GM19035 (cell line): ENCODE data around the gene TMEM127.

ENCODE experiments used
- ATAC-seq: cut with Tn5 transposase; IDR thresholded peaks from one replicate; pipeline ENCODE4 v1.9.1; 2021; ENCODE audit not compliant: unreplicated experiment

TMEM127 gene

DNA sequence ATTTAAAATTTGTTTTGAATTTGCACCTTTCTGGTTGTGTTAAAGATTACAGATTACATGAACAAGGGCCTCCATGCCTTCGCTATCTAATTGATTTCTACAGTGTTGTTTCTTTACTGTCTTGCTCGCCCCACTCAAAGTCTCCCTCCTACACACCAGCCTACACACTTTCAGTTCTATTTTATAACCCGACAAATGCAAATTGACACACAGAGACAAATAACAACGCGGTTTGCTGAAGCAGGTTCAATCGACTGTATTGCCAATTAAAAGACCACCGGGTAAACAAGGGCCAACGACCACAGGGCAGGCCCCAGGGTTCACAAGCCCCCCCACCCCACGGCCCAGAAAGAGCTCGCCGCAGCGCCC is 58.0 kb downstream of the TMEM127 start:
- no peak for ATAC-seq

DNA sequence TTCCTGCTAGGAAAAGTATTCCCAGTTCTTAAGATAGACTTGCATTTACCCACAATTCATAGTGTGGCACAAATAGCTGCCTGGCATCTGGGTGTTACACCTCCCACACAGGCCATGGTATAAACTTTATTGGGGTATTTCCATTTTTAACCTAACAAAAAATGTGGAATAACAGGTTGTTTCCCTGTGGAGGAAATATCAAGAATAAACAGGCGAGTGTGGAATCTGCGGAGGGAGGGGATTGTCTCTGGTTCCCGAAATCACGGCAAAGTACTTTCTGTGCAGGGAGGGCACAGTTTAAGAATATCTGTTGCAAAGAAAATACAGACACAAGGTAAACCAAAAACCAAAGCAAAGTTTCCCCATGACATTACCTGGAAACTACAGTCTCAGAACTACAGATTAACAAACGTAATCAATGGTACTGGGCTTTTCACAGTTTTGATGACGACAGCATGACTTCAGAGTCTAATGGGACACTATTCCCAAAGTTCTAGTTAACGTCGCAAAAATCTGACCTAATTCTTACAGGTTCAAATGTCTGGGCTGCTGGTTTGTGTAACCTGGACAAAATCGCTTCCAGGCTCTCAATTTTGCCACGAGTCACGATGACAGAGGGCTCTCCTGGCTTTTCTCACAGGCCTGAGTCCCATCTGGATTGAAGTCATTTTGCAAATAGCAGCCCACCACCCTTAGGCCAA is 58.6 kb downstream of the TMEM127 start:
- no peak for ATAC-seq

DNA sequence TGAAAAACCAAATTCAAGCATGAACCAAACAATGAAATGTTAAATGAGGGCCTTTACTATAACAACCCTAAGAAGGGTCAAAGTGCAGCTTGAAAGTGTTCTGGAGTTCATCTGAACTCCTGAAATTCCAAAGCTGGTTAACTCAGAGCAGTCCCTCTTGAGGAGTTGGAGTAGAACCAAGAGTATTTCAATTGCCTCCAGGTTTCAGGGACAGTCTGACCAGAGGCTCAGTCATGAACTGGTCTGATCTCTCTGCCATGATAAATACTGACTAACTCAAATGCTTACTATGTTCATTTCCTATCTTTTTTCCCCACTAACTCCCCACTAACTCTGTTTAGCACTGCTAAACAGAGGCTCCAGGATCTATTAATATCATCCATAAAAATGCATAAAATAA is 59.9 kb downstream of the TMEM127 start:
- ATAC-seq, result no peak

DNA sequence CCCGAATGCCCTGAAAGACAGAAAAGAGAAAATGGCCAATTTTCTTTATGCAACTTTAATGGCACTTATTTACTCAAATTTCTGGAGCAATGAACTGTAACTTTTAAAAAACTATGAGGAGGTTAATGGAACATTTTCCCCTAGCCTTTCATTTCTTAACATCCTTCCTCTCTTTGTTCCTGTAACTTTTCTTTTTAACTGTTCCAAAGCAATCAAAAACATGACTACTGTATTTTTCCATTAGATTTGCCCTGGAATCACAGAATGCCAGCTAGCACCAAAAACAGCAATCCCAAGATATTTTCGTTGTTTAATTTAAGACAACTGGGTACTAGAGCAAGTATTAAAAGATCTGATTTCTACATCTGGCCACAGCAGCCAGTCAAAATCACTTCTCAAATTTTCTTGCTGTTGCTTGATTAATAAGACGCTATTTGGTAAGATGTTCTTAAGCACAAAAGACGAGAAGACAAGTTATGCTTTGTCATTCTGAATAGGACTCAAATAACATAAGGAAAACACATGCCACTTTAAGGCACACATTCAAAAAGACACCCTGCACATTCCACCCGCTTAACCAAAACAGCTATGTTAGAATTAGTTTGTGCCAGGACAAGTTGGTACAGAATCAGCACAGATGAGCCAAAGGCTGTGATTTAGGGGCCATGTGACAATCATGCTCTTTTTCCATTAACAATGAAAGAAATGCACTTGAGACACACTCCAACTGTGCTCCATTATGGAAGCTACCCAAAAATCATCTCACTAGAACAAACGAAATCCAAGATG is 60.8 kb downstream of the TMEM127 start:
- ATAC-seq, result no peak

DNA sequence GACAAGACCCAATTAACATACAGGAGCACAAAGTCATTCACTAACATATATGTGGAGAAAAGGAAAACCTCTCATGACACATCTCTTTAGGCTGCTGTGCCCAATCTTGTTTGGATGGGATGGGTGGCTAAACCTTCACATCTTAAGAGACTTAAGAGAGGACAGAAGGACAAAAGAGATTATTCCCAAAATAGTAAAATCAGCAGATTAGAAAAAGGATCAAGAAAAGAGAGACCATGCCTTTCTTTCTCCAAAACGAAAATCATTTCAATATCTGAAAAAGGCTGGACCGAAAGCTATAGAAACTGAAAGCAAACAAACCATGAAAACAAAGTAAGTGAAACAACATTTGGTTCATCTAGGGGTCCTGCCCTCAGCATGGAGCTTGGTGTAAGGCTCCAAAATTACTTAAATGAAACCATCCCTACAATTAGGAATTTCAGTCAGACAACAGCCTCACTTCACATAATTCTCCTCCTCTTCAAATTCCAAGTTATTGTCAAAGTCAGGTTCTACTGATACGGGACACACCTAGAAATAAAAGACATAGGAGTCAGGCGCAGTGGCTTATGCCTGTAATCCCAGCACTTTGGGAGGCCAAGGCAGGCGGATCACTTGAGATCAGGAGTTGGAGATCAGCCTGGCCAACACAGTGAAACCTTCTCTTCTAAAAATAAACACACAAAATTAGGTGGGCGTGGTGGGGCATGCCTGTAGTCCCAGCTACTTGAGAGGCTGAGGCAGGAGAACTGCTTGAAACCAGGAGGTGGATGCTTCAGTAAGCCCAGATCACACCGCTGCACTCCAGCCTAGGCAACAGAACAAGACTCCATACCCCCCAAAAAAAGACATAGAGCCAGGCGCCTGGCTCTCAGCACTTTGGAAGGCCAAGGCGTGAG is 62.4 kb downstream of the TMEM127 start:
- ATAC-seq, result no peak

DNA sequence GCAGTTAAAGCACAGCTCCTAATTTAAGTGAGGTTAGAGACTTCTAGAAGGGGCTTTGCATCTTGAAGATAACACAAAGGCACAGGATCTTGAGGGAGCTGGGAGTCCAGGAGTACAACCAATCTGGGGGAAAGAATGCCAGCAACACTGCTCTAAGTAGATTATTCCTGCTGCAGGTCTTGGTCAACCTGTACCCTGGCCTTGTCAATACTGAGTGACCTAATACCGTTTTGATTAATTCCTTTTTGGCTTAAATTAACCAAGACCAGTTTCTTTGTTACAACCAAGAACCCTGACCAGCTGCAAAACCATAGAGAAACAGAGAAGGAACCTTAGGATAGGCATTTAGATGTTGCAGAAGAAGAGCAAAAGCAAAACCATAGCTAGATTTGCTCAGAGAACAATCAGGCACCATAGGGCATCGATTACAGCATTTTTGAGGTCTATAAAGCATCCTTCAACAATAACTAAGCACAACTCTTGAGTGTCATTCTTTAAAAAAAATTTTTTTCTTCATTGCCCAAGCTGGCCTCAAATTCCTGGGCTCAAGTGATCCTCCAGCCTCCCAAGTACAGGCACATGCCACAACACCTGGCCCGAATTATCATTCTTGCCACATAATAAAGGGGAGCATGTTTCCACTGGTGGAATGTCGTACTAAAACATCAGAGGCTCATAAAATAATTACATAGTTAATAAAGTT is 63.5 kb downstream of the TMEM127 start:
- no peak for ATAC-seq

DNA sequence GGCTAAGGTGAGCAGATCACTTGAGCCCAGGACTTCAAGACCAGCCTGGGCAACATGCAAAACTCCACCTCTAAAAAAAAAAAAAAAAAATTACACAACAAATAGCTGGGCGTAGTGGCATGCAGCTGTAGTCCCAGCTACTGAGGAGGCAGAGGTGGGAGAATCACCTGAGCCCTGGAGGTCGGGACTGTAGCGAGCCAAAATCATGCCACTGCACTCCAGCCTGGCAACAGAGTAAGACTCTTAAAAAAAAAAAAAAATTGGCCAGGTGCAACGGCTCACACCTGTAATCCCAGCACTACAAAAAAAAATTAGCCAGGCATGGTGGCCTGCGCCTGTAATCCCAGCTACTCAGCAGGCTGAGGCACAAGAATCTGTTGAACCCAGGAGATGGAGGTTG is 64.5 kb downstream of the TMEM127 start:
- ATAC-seq, result no peak

DNA sequence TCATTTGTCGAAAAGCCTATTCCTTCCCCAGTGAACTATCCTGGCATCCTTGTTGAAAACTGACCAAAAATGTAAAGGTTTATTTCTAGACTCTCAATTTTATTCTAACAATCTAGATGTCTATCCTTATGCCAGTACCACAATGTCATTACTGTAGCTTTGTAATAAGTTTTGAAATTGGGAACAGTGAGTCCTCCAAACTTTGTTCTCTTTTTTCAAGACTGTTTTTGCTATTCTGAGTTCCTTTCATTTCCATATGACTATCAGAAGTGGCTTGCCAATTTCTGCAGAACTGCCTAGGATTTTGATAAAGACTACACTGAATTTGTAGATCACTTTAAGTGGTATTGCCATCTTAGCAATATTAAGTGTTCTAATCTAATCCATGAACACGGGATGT is 66.9 kb downstream of the TMEM127 start:
- ATAC-seq, result no peak
